ENCODE data around the gene PSRC1. TPM values are rescaled to one million over a fixed set of nuclear protein-coding genes. Genes with fewer than 3 reads are reported as not detected.
A peak's percentile ranks its signal among the peaks of the same experiment; 100 is the strongest.
"Not testable (repeated sequence)": the region's sequence is repeated elsewhere in the genome, so short reads cannot be mapped to it uniquely, and the experiment has no call there.

Gene PSRC1
- total and polyA plus RNA-seq, 2 experiments from 2014 or later: 10.1 to 13.7 TPM

DNA sequence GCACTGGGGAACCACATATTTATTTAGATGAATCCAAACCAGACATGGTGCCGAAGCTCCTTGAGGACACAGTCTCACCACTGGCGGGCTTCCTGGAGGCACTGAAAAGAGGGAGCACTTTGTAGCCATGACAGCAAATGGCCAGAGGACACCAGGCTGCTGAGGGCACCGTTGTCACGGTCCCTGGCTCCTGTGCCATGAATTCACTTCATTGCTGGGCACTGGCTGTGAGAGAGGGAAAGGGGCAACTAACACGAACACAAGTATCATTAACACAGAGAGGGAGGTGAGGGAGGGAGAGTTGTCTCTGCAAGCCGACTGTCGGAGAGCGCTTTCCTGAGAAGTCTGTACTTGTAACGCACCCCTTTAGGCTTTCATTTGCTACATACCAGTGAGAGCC lies 9.4 kb upstream of the PSRC1 start:
- Histone ChIP-seq H3K27ac (no peak overlapping the region), H3K36me3 (replicated peaks; ENCODE audit: insufficient read depth, low read depth) (no peaks in the 10 kb centered on the region), H3K27me3 (no peaks in the 10 kb centered on the region), H3K9me3 (ENCODE audit: low read depth) (no peaks in the 10 kb centered on the region), H3K4me1 (ENCODE audit: insufficient read depth) (no peaks in the 10 kb centered on the region), H3K79me2 (no peaks in the 10 kb centered on the region), H3K4me3 (no peak overlapping the region), H3K9me2 (replicated peaks; ENCODE audit: insufficient read depth) (no peaks in the 10 kb centered on the region), H2AFZ (no peak overlapping the region), H4K20me1 (ENCODE audit: insufficient read depth, poor library complexity, severe bottlenecking) (no peaks in the 10 kb centered on the region), H3K4me2 (no peak overlapping the region)
- TF ChIP-seq, protein P1, sequence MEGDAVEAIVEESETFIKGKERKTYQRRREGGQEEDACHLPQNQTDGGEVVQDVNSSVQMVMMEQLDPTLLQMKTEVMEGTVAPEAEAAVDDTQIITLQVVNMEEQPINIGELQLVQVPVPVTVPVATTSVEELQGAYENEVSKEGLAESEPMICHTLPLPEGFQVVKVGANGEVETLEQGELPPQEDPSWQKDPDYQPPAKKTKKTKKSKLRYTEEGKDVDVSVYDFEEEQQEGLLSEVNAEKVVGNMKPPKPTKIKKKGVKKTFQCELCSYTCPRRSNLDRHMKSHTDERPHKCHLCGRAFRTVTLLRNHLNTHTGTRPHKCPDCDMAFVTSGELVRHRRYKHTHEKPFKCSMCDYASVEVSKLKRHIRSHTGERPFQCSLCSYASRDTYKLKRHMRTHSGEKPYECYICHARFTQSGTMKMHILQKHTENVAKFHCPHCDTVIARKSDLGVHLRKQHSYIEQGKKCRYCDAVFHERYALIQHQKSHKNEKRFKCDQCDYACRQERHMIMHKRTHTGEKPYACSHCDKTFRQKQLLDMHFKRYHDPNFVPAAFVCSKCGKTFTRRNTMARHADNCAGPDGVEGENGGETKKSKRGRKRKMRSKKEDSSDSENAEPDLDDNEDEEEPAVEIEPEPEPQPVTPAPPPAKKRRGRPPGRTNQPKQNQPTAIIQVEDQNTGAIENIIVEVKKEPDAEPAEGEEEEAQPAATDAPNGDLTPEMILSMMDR (IDR thresholded peaks at IDR 0.05; ENCODE audit: poor library complexity): no peak
- no peak for TF ChIP-seq EZH2 (IDR thresholded peaks at IDR 0.05; ENCODE audit: borderline replicate concordance)
- TF ChIP-seq EZH2phosphoT487 (IDR thresholded peaks at IDR 0.05; ENCODE audit: low read depth, severe bottlenecking, unreplicated experiment): no peak
- no peak for DNase-seq (ENCODE audit: low spot score)
- 70% methylated on average over 9 of the region's 9 CpGs for WGBS (ENCODE audit: low lambda C conversion rate, missing lambda C conversion rate)

DNA sequence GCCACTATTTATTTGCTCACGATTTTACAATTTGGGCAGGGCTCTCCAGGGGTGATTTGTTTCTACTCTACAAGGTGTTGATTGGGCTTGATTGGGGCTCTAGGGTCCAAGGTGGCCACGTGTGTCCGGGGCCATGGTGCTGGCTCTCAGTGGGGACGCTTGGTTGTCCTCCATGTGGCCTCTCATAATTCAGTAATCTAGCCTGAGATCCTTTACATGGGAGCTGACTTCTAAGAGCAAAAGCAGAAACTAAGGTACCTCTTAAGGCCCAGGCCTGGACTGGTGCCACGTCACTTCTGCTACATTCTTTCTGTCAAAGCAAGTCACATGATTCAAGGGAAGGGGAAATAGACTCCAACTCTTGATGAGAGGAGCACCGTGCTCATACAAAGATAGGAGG lies 8.1 kb upstream of the PSRC1 start:
- 72% methylated on average over 6 of the region's 6 CpGs for WGBS (ENCODE audit: low lambda C conversion rate, missing lambda C conversion rate)
- H4K20me1 ChIP-seq (ENCODE audit: insufficient read depth, poor library complexity, severe bottlenecking): no peaks in the 10 kb centered on the region
- H3K27ac ChIP-seq: peak overlapping the region; percentile 36
- TF ChIP-seq, protein P1 (IDR thresholded peaks at IDR 0.05; ENCODE audit: poor library complexity): no peak
- no peak for TF ChIP-seq EZH2 (IDR thresholded peaks at IDR 0.05; ENCODE audit: borderline replicate concordance)
- TF ChIP-seq EZH2phosphoT487 (IDR thresholded peaks at IDR 0.05; ENCODE audit: low read depth, severe bottlenecking, unreplicated experiment): no peak
- no peaks in the 10 kb centered on the region for H3K79me2 ChIP-seq
- no peak for DNase-seq (ENCODE audit: low spot score)
- H3K4me2 ChIP-seq: no peak overlapping the region
- no peaks in the 10 kb centered on the region for H3K36me3 ChIP-seq (replicated peaks; ENCODE audit: insufficient read depth, low read depth)
- no peaks in the 10 kb centered on the region for H3K27me3 ChIP-seq
- H3K9me3 ChIP-seq (ENCODE audit: low read depth): no peaks in the 10 kb centered on the region
- H3K4me3 ChIP-seq: no peak overlapping the region
- no peaks in the 10 kb centered on the region for H3K4me1 ChIP-seq (ENCODE audit: insufficient read depth)
- H2AFZ ChIP-seq: no peak overlapping the region
- no peaks in the 10 kb centered on the region for H3K9me2 ChIP-seq (replicated peaks; ENCODE audit: insufficient read depth)

DNA sequence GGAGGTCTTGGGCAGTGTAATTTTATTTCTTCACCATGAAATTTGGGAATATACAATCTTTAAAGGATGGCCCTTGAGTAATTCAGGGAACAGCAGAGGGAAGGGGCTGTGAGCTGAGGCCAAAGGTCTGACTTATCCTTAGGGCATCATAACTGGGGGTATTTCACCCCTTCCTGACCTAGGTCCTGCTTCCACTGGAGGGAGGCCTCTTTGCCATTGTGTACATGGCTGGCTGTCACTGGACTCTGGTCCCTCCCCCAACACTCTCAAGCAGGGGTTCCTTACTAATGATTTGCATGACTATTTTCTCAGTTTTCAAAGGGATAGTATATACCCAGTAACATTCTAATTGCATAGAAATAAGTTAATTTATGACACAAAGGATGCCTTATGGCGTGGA lies 7.2 kb upstream of the PSRC1 start:
- no peak overlapping the region for H3K27ac ChIP-seq
- no peak for DNase-seq (ENCODE audit: low spot score)
- TF ChIP-seq, protein P1 (IDR thresholded peaks at IDR 0.05; ENCODE audit: poor library complexity): no peak
- no peak for TF ChIP-seq EZH2 (IDR thresholded peaks at IDR 0.05; ENCODE audit: borderline replicate concordance)
- TF ChIP-seq EZH2phosphoT487 (IDR thresholded peaks at IDR 0.05; ENCODE audit: low read depth, severe bottlenecking, unreplicated experiment): no peak
- no peak overlapping the region for H3K4me3 ChIP-seq
- H3K79me2 ChIP-seq: no peaks in the 10 kb centered on the region
- WGBS (ENCODE audit: low lambda C conversion rate, missing lambda C conversion rate): 94% methylated on average over 1 of the region's 1 CpG
- no peaks in the 10 kb centered on the region for H4K20me1 ChIP-seq (ENCODE audit: insufficient read depth, poor library complexity, severe bottlenecking)
- H3K36me3 ChIP-seq (replicated peaks; ENCODE audit: insufficient read depth, low read depth): no peaks in the 10 kb centered on the region
- no peak overlapping the region for H3K4me2 ChIP-seq
- no peaks in the 10 kb centered on the region for H3K4me1 ChIP-seq (ENCODE audit: insufficient read depth)
- no peaks in the 10 kb centered on the region for H3K9me3 ChIP-seq (ENCODE audit: low read depth)
- H3K9me2 ChIP-seq (replicated peaks; ENCODE audit: insufficient read depth): no peaks in the 10 kb centered on the region
- no peak overlapping the region for H2AFZ ChIP-seq
- H3K27me3 ChIP-seq: no peaks in the 10 kb centered on the region

DNA sequence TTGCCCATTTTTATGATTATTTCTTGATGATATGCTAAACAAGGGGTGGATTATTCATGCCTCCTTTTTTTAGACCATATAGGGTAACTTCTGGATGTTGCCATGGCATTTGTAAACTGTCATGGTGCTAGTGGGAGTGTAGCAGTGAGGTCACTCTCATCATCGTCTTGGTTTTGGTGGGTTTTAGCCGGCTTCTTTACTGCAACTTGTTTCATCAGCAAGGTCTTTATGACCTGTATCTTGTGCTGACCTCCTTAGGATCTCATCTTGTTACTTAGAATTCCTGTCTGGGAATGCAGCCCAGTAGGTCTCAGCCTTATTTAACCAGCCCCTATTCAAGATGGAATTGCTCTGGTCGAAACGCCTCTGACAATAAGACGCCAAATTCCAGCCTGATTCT lies 3.8 kb upstream of the PSRC1 start:
- H3K27me3 ChIP-seq; H4K20me1 ChIP-seq (ENCODE audit: insufficient read depth, poor library complexity, severe bottlenecking); H3K4me3 ChIP-seq; H2AFZ ChIP-seq; H3K4me1 ChIP-seq (ENCODE audit: insufficient read depth); H3K4me2 ChIP-seq; H3K36me3 ChIP-seq (replicated peaks; ENCODE audit: insufficient read depth, low read depth); H3K79me2 ChIP-seq; H3K9me2 ChIP-seq (replicated peaks; ENCODE audit: insufficient read depth); H3K9me3 ChIP-seq (ENCODE audit: low read depth); H3K27ac ChIP-seq; DNase-seq (ENCODE audit: low spot score): not testable (repeated sequence)
- WGBS (ENCODE audit: low lambda C conversion rate, missing lambda C conversion rate): 86% methylated on average over 5 of the region's 5 CpGs
